ENCODE data around the gene KY.

KY gene

GRCh38 chr3:134644731-134645514 is 5.9 kb downstream of the KY start:
- DNase-seq, result no peak

GRCh38 chr3:134643150-134643675 is 7.6 kb downstream of the KY start:
- no peak for DNase-seq

GRCh38 chr3:134642445-134643149 is 8.2 kb downstream of the KY start:
- no peak for DNase-seq

GRCh38 chr3:134641671-134642300 is 9.0 kb downstream of the KY start:
- DNase-seq, result peak in 1 of 14 donors; percentile 73

GRCh38 chr3:134640872-134641470 is 9.9 kb downstream of the KY start:
- peak in 2 of 14 donors; percentile 4 to 8 for DNase-seq

- DNase-seq, result no peak
Measured at GRCh38 chr3:134640378-134640777, 10.4 kb downstream of the KY start.

- DNase-seq, result no peak
Measured at GRCh38 chr3:134638385-134639030, 12.3 kb downstream of the KY start.

- DNase-seq, result no peak
Measured at GRCh38 chr3:134636406-134636805, 14.4 kb downstream of the KY start.

- DNase-seq, result no peak
Measured at GRCh38 chr3:134630506-134630905, 20.3 kb downstream of the KY start.

GRCh38 chr3:134628884-134629283 is 21.9 kb downstream of the KY start:
- DNase-seq, result no peak

GRCh38 chr3:134627831-134628230 is 23.0 kb downstream of the KY start:
- no peak for DNase-seq

GRCh38 chr3:134625885-134626741 is 24.7 kb downstream of the KY start:
- no peak for DNase-seq

GRCh38 chr3:134625462-134625861 is 25.4 kb downstream of the KY start:
- DNase-seq, result no peak

- DNase-seq, result no peak
Measured at GRCh38 chr3:134624537-134625287, 26.1 kb downstream of the KY start.

GRCh38 chr3:134623615-134624245 is 27.1 kb downstream of the KY start:
- no peak for DNase-seq

- no peak for DNase-seq
Measured at GRCh38 chr3:134622806-134623365, 27.9 kb downstream of the KY start.

- no peak for DNase-seq
Measured at GRCh38 chr3:134621854-134622253, 29.0 kb downstream of the KY start.

- DNase-seq, result no peak
Measured at GRCh38 chr3:134620476-134621115, 30.2 kb downstream of the KY start.

- no peak for DNase-seq
Measured at GRCh38 chr3:134619884-134620445, 30.9 kb downstream of the KY start.

All from C1 segment of cervical spinal cord (tissue), 14 donors.